GM19438 (cell line): ENCODE results near the gene PPIA.
"Not testable (repeated sequence)": the region's sequence is repeated elsewhere in the genome, so short reads cannot be mapped to it uniquely, and the experiment has no call there.

Source experiments
- ATAC-seq: cut with Tn5 transposase; IDR thresholded peaks from one replicate; pipeline ENCODE4 v1.9.1; 2021; ENCODE audit warnings: low read depth; ENCODE audit not compliant: unreplicated experiment

Gene PPIA

GRCh38 chr7:44784364-44784763 lies 12.1 kb upstream of the PPIA start:
- ATAC-seq, result no peak

GRCh38 chr7:44785218-44785617 lies 11.3 kb upstream of the PPIA start:
- ATAC-seq, result not testable (repeated sequence)

GRCh38 chr7:44787041-44787440 lies 9.4 kb upstream of the PPIA start:
- no peak for ATAC-seq

GRCh38 chr7:44787762-44788161 lies 8.7 kb upstream of the PPIA start:
- ATAC-seq, result no peak

- no peak for ATAC-seq
Observed at GRCh38 chr7:44789990-44790389, 6.5 kb upstream of the PPIA start.

GRCh38 chr7:44791278-44792219 lies 4.9 kb upstream of the PPIA start:
- no peak for ATAC-seq

GRCh38 chr7:44793919-44794318 lies 2.6 kb upstream of the PPIA start:
- no peak for ATAC-seq

- ATAC-seq, result no peak
Observed at GRCh38 chr7:44794331-44794730, 2.1 kb upstream of the PPIA start.

- peak; percentile 9 for ATAC-seq
Observed at GRCh38 chr7:44796034-44796503, 412 bp upstream of the PPIA start.

- ATAC-seq, result peak; percentile 39
Observed at GRCh38 chr7:44797329-44798258, 1.1 kb downstream of the PPIA start.

- no peak for ATAC-seq
Observed at GRCh38 chr7:44798649-44799305, 2.3 kb downstream of the PPIA start.

- ATAC-seq, result no peak
Observed at GRCh38 chr7:44799939-44800338, 3.5 kb downstream of the PPIA start.

- no peak for ATAC-seq
Observed at GRCh38 chr7:44801890-44802289, 5.4 kb downstream of the PPIA start.

GRCh38 chr7:44802418-44803025 lies 6.0 kb downstream of the PPIA start:
- ATAC-seq, result no peak

- ATAC-seq, result not testable (repeated sequence)
Observed at GRCh38 chr7:44803828-44804519, 7.5 kb downstream of the PPIA start.

GRCh38 chr7:44805950-44806349 lies 9.5 kb downstream of the PPIA start:
- ATAC-seq, result no peak

- no peak for ATAC-seq
Observed at GRCh38 chr7:44808914-44809393, 12.5 kb downstream of the PPIA start.

- ATAC-seq, result no peak
Observed at GRCh38 chr7:44811093-44811492, 14.6 kb downstream of the PPIA start.

GRCh38 chr7:44811571-44811970 lies 15.1 kb downstream of the PPIA start:
- no peak for ATAC-seq
